Mesothelial cell of epicardium (in vitro differentiated cells): Measurements from ENCODE around the gene C1GALT1. TPM values are rescaled to one million over a fixed set of nuclear protein-coding genes. Genes with fewer than 3 reads are reported as not detected.

Source experiments
- DNase-seq, 2 experiments: peaks; one replicate each; pipeline ENCODE4 v3.0.0; 2021; ENCODE audit warnings: low spot score in 2 of 2; ENCODE audit not compliant: unreplicated experiment in 2 of 2
- H3K27ac Mint-ChIP-seq: 2 replicates; pipeline ENCODE4 v1.8.0; 2021; ENCODE audit warnings: mixed read lengths
- H3K27me3 Mint-ChIP-seq: 2 replicates; pipeline ENCODE4 v1.8.0; 2021; ENCODE audit warnings: low read depth, mixed read lengths
- H3K36me3 Mint-ChIP-seq: 2 replicates; pipeline ENCODE4 v1.8.0; 2021; ENCODE audit warnings: mixed read lengths
- H3K4me1 Mint-ChIP-seq: 2 replicates; pipeline ENCODE4 v1.8.0; 2021; ENCODE audit warnings: mixed read lengths
- H3K4me3 Mint-ChIP-seq: 2 replicates; pipeline ENCODE4 v1.8.0; 2021; ENCODE audit warnings: mild to moderate bottlenecking, moderate library complexity, mixed read lengths
- H3K9me3 Mint-ChIP-seq: 2 replicates; pipeline ENCODE4 v1.8.0; 2021; ENCODE audit warnings: mixed read lengths
- CTCF ChIP-seq: fragments of 200-600 bp; sonication (generic); IDR thresholded peaks from one replicate; pipeline ENCODE4 v1.5.0; 2021; ENCODE audit warnings: antibody characterized with exemption; ENCODE audit not compliant: unreplicated experiment
- total RNA-seq: library from RNA; stranded (reverse); gene quantifications from 3 replicates; pipeline ENCODE4 v1.2.1, GENCODE V29; 2021

C1GALT1 gene
- total RNA-seq, 1 donor from 2014 or later, result 36.8 TPM

GRCh38 chr7:7175075-7175695 is 7.2 kb upstream of the C1GALT1 start:
- H3K4me3 Mint-ChIP-seq, result no peak overlapping the region

GRCh38 chr7:7176406-7177043 is 5.8 kb upstream of the C1GALT1 start:
- no peak for TF ChIP-seq CTCF
- Mint-ChIP-seq H3K4me1 (peaks cover 32% of the 10 kb centered on the region), H3K4me3 (no peak overlapping the region), H3K36me3 (peaks cover 4% of the 10 kb centered on the region), H3K27me3 (no peaks in the 10 kb centered on the region), H3K9me3 (peaks cover 23% of the 10 kb centered on the region), H3K27ac (peak overlapping the region; percentile 92)
- DNase-seq, result no peak

More at GRCh38 chr7:7175075-7175695, 7.2 kb upstream of the C1GALT1 start:
- TF ChIP-seq CTCF, result no peak
- peaks cover 28% of the 10 kb centered on the region for H3K4me1 Mint-ChIP-seq
- H3K27ac Mint-ChIP-seq, result no peak overlapping the region
- DNase-seq, result no peak
- peaks cover 11% of the 10 kb centered on the region for H3K36me3 Mint-ChIP-seq
- H3K27me3 Mint-ChIP-seq, result no peaks in the 10 kb centered on the region
- H3K9me3 Mint-ChIP-seq, result peaks cover 33% of the 10 kb centered on the region

- no peak for TF ChIP-seq CTCF
- no peaks in the 10 kb centered on the region for H3K27me3 Mint-ChIP-seq
- H3K36me3 Mint-ChIP-seq, result peaks cover 3% of the 10 kb centered on the region
- no peak overlapping the region for H3K4me3 Mint-ChIP-seq
- DNase-seq, result no peak
- peaks cover 20% of the 10 kb centered on the region for H3K9me3 Mint-ChIP-seq
- H3K27ac Mint-ChIP-seq, result peak overlapping the region; percentile 92
- peaks cover 34% of the 10 kb centered on the region for H3K4me1 Mint-ChIP-seq
Measured at GRCh38 chr7:7177044-7177517, 5.3 kb upstream of the C1GALT1 start.

GRCh38 chr7:7178081-7178480 is 4.3 kb upstream of the C1GALT1 start:
- no peaks in the 10 kb centered on the region for H3K36me3 Mint-ChIP-seq
- H3K4me3 Mint-ChIP-seq, result no peak overlapping the region
- no peak for DNase-seq
- H3K27me3 Mint-ChIP-seq, result no peaks in the 10 kb centered on the region
- H3K9me3 Mint-ChIP-seq, result peaks cover 10% of the 10 kb centered on the region
- H3K27ac Mint-ChIP-seq, result peak overlapping the region; percentile 92
- TF ChIP-seq CTCF, result no peak
- peaks cover 34% of the 10 kb centered on the region for H3K4me1 Mint-ChIP-seq

- peaks cover 7% of the 10 kb centered on the region for H3K9me3 Mint-ChIP-seq
- no peaks in the 10 kb centered on the region for H3K36me3 Mint-ChIP-seq
- H3K4me3 Mint-ChIP-seq, result no peak overlapping the region
- DNase-seq, result no peak
- no peak for TF ChIP-seq CTCF
- peak overlapping the region; percentile 37 for H3K27ac Mint-ChIP-seq
- H3K4me1 Mint-ChIP-seq, result peaks cover 41% of the 10 kb centered on the region
- H3K27me3 Mint-ChIP-seq, result no peaks in the 10 kb centered on the region
Measured at GRCh38 chr7:7178906-7179305, 3.4 kb upstream of the C1GALT1 start.
